ENCODE results near the gene COX6B1.
A peak's percentile ranks its signal among the peaks of the same experiment; 100 is the strongest.
"Not testable (repeated sequence)": the region's sequence is repeated elsewhere in the genome, so short reads cannot be mapped to it uniquely, and the experiment has no call there.

The COX6B1 gene, protein sequence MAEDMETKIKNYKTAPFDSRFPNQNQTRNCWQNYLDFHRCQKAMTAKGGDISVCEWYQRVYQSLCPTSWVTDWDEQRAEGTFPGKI

DNA sequence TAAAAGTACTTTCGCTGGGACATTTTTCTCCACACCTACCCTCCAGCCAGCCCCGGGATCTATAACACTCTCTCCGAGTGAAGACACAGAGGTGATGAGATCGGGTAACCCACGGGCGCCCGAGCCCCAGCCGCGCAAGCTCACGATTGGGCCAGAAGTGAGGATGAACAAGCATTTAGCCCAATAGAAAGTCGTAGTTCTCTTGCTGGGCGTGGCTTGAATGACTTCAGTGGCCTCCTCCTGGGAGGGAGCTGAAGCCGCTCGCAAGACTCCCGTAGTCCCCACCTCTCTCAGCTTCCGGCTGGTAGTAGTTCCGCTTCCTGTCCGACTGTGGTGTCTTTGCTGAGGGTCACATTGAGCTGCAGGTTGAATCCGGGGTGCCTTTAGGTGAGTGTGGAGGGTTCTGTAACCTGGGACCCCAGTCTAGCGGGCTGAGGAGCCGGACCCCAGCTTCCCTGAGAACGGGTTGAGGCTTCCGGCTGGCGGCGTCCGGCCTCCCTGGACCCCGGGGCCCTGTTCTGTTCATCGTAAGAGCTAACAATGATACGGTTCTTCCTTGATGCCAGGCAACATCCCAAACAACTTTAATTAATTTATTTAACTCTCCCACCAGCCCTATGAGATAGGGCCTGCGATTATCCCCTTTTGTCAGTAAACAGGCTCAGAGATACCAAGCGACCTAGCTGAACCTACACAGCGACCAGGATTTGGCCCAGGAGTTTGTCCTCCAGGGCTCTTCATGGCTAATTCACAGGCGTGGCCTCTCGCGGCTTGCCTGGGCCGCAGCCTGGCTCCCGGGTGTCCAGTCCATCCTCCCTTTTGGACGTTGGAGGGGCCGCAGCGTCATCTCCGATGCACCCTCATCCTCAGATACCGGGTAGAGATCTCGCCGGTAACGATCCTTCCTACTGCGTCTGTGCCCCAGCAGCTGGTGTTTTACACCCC, at the start of gene COX6B1:
Gene COX6B1, plus strand, starts transcription at position 307 of the 945 bp plus-strand sequence. CDS start 2,921 bp downstream, outside the sequence.
- DNase-seq (ENCODE audit: low spot score), result peak; percentile 98

DNA sequence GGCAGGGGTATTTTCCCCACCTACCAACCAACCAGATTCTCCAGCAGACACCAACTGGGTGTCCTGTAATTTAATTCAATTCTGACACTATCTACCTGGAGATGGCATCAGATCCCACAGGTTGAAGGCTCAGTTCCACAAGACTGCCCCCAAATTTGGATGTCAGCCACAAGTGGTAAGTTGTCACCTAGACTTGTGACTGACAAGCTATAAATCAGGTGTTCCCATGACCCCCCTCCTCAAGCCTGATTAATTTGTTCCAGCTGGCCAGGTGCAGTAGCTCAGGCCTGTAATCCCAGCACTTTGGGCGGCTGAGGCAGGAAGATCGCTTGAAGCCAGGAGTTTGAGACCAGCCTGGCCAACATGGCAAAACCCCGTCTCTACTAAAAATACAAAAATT, 46.2 kb upstream of the COX6B1 start:
- no peak for DNase-seq (ENCODE audit: low spot score)

DNA sequence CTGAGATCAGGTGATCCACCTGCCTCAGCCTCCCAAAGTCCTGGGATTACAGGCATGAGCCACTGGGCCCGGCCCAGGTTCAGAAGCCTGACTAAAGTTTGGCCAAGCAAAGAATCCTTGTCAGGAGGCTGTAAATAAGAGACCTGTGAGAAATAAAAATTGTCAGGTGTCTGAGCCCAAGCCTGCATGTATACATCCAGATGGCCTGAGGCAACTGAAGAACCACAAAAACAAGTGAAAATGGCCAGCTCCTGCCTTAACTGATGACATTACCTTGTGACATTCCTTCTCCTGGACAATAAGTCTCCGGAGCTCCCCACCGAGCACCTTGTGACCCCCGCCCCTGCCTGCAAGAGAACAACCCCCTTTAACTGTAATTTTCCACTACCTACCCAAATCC, 43.7 kb upstream of the COX6B1 start:
- DNase-seq (ENCODE audit: low spot score), result peak; percentile 6

DNA sequence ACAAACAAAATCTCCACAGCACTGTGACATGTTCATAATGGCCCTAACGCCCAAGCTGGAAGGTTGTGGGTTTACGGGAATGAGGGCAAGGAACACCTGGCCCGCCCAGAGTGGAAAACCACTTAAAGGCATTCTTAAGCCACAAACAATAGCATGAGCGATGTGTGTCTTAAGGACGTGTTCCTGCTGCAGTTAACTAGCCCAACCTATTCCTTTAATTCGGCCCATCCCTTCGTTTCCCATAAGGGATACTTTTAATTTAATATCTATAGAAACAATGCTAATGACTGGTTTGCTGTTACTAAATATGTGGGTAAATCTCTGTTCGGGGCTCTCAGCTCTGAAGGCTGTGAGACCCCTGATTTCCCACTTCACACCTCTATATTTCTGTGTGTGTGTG, 41.0 kb upstream of the COX6B1 start:
- not testable (repeated sequence) for DNase-seq (ENCODE audit: low spot score)

DNA sequence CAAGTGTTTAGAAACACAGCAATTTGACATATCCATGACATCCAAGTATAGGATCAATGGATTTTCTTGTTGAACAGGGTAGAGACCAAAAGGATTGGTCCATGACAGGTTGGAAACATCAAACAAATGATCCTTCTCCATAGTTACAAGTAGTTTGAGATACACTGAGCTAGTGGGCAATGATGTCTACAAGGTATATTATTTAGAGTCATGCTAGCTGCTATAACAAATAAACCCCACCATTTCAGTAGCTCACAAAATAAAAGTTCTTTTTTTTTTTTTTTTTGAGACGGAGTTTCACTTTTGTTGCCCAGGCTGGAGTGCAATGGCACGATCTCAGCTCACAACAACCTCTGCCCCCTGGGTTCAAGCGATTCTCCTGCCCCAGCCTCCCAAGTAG, 40.5 kb upstream of the COX6B1 start:
- no peak for DNase-seq (ENCODE audit: low spot score)

DNA sequence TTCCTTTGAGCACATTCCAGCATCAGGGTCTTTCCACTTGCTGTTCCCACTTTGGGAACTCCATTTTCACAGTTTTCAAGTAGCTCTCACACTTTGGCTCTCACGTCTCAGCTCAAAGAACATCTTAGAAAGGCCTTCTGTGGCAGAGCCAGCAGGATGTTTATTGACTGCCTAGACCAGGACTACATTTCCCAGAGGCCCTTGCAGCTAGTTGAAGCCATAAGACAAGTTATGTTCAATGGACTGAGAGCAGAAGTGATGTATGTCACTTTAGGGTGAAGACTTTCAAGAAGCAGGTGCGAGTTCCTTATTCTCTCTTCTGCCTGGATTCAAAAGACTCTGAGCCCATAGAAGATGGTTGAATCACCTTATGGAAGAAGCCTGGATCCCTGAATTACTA, 39.9 kb upstream of the COX6B1 start:
- no peak for DNase-seq (ENCODE audit: low spot score)

DNA sequence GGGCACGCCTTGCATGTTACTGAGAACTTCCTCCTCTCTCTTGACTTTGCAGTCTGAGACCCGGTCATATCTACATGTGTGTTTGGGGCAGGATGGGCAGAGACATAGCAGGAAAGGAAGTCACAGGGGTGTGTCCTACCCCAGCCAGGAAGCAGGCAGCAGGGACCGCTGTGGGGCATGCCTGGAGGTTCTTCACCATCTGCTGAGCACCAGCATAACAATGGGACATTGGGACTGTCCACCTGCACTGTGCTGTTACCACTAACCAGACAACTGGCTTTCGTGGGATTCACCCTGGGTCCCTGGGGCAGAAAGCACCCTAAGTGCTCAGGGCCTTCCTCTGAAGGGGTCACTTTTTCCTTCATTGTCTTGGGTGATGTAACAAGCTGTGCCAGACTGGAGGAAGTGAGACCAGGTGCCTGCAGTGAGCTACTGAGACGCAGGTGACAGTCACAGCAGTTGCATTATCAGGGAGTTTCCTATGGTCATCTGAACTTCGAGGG, 38.2 kb upstream of the COX6B1 start:
- DNase-seq (ENCODE audit: low spot score), result no peak

DNA sequence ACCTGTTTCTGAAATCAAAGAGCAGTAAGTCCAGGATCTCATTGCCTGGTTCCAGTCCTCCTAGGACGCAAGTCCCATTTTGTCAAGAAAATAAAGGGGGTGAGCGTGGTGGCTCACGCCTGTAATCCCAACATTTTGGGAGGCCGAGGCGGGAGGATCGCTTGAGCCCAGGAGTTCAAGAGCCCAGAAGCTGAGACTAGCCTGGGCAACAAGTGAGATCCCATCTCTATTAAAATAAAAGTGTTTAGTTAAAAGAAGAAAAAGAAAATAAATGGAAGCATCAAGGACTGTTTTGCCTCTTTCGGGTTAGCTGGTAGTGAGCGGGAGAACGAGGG, 35.9 kb upstream of the COX6B1 start:
- no peak for DNase-seq (ENCODE audit: low spot score)

DNA sequence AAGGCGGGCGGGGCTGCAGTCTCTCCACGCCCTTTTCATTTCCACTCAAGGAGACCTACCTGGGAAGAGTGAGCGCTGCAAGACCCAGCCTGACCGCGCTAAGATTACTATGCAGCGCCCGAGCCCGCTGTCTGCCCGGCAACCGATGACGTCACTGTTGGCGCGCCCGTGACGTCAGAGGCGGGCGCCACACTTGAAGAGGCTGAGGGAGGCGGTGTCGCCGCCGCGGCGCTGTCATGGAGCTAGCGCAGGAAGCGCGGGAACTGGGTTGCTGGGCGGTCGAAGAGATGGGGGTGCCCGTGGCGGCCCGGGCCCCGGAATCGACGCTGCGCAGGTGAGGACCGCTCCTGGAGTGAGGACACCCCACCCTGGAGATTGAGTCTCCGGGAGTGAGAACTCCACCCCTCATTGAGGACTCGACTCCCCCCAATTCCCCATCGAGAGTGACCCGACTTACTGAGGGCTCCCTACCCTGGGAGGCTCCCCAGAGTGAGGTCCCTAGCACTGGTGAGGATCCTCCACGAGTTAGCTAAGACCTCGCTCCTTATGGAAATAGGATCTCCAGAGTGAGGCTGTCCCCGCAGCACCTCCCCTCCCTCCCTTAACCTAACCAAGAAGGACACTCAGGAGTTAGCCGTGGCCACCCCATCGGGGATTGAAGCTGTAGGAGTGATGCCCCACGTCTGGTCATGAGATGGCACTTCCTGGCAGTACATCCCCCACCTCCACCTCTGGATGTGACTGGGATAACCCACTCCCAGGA, 35.4 kb upstream of the COX6B1 start, which contains the start of gene HAUS5:
Gene HAUS5, plus strand, starts transcription at position 177 of the 763 bp plus-strand sequence. Its CDS starts 60 bp downstream, at position 237.
- peak; percentile 95 for DNase-seq (ENCODE audit: low spot score)

DNA sequence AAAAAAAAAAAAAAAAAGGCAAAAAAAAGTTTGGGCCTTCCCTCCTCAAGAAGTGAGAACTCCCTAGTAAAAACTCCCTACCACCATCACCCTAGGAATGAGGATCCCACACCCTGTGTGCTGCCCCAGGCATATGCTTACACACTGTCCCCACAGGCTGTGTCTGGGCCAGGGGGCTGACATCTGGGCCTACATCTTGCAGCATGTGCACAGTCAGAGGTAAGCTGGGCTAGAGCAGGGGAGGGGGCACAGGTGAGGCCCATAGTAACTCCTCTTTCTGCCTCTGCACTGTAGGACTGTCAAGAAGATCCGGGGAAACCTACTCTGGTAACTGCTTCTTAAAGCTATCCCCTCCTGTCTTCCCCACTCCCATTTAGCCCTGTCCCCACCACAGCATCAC, 34.5 kb upstream of the COX6B1 start:
- no peak for DNase-seq (ENCODE audit: low spot score)

DNA sequence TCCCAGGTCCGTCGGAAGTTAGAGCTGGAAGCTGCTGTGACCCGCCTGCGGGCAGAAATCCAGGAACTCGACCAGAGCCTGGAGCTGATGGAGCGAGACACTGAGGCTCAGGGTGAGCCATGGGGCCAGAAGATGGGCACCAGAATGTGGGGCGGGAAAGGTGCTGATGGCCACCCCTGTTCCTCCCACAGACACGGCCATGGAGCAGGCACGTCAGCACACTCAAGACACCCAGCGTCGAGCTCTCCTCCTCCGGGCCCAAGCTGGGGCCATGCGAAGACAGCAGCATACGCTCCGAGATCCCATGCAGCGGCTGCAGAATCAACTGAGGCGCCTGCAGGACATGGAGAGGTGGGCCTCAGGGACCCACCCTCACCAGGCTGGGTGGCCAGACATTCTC, 33.1 kb upstream of the COX6B1 start:
- no peak for DNase-seq (ENCODE audit: low spot score)

DNA sequence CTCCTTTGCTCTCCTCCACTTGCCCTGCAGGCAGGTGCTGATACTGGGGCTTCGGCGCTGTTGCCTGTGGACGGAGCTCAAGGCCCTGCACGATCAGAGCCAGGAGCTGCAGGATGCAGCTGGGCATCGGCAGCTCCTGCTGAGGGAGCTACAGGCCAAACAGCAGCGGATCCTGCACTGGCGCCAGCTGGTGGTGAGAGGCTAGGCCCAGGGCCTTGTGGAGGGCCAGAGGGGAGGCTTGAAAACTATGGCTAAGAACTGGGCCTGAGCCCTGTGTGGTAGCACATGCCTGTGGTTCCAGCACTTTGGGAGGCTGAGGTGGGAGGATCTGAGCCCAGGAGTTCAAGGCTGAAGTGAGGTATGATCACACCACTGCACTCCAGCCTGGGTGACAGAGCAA, 29.3 kb upstream of the COX6B1 start:
- DNase-seq (ENCODE audit: low spot score), result no peak

DNA sequence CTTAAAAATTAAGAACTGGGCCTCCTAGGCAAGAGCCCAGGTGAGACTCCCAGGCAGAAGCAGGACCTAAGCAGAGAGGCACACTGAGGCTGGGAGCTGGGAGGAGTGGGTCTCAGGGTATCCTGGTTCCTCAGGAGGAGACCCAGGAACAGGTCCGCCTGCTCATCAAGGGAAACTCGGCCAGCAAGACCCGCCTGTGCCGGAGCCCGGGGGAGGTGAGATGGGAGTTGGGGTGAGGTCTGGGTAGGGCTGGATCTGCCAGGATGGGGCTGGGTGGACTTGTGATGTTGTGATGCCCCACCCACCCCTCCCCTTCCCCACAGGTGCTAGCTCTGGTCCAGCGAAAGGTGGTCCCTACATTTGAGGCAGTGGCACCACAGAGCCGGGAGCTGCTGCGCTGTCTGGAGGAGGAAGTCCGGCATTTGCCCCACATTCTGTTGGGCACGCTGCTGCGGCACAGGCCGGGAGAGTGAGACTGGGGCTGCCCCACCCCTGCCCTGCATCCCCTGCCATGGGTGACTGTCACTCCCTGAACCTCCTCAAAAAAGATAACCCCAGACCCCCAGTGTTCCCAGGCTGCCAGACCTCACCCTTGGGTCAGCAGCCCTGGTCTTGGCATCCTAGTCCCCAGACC, 28.7 kb upstream of the COX6B1 start:
- no peak for DNase-seq (ENCODE audit: low spot score)

DNA sequence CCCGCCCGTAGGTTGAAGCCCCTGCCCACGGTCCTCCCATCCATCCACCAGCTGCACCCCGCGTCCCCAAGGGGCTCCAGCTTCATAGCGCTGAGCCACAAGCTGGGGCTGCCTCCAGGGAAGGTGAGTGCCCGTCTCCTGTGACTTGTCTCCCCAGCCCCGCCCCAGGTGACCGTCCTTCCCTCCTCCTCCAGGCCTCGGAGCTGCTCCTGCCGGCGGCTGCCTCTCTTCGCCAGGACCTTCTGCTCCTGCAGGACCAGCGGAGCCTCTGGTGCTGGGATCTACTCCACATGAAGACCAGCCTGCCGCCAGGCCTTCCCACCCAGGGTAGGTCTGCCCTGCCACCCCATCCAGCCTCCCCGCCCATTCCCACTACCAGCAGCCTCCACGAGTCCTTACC, 28.1 kb upstream of the COX6B1 start:
- no peak for DNase-seq (ENCODE audit: low spot score)

DNA sequence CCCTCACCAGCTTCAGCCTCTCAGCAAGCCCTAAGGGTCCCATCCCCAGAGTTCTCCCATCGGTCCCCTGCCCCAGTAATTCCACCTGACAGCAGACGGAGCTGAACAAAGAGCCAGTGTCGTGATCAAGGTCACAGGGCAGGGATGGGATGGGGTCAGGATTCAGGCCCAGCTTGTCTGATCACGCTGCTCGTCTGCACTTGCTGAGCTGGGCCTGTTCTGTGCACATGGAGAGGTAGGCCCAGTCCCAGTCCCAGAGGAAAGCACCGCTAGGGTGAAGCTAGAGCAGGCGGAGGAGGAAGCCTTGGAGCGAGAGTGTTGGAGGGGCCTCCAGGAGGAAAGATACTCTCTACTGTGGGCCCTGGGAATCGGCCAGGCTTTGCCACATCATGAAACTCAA, 26.4 kb upstream of the COX6B1 start:
- no peak for DNase-seq (ENCODE audit: low spot score)

DNA sequence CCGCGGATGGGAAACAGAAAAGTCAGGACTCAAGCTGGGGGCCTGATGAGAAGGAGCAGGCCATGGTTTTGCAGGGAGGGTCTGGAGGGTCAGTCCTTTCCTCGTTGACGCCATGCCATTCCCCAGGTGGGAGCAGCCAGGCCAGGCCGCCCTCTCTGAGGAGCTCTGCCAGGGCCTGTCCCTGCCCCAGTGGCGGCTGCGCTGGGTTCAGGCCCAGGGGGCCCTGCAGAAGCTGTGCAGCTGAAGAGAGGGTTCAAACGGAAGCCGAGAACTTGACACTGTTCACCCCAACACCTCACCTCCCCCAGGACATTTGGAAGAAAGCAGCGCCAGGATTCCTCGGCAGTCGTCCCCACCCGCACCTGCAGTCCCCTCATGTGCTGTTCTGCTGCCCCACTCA, 25.4 kb upstream of the COX6B1 start:
- DNase-seq (ENCODE audit: low spot score), result no peak

DNA sequence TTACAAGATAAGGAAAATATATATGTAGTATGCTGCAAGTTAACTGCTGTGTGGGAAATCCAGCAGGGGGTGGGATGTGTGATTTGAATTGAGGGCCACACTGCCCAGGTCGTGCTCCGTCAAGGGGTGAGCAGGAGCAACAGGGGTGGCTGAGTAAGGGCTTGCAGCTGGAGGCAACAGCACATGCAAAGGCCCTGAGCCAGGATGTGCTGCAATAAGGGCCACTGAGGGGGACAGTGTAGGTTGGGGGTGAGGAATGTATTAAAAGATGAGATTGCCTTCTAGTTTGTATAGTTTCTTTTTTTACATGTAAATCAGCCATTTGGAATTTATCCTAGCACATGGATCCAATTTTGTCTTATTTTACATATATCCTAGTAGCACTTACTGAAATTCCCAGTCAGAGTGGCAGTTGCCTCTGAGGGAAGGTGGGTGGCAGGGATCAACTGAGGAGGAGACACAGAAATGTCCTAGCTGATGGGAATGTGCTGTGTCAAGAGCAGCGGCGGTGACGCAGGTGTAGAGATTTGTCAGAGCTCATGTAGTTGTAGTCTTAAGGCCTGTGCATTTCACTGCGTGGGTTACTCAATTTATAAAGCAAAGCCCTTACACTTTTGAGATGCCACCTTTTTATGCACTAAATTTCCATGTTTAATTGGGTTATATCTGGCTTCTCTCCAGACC, 24.7 kb upstream of the COX6B1 start:
- DNase-seq (ENCODE audit: low spot score), result no peak

DNA sequence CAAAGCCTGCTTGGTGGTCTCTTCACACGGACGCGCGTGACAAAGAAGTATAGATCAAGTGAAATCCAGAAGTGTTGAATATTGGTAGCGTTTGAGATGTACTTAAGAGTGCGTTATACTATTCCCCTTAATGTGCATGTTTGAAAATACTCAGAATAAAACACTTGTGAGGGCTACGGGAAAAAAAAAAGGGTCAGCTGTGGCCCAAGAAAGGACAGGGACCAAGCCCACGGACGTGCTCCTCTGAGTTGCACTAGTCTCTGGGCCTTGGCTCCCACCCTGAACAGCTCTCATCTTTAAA, 19.9 kb upstream of the COX6B1 start:
- no peak for DNase-seq (ENCODE audit: low spot score)

DNA sequence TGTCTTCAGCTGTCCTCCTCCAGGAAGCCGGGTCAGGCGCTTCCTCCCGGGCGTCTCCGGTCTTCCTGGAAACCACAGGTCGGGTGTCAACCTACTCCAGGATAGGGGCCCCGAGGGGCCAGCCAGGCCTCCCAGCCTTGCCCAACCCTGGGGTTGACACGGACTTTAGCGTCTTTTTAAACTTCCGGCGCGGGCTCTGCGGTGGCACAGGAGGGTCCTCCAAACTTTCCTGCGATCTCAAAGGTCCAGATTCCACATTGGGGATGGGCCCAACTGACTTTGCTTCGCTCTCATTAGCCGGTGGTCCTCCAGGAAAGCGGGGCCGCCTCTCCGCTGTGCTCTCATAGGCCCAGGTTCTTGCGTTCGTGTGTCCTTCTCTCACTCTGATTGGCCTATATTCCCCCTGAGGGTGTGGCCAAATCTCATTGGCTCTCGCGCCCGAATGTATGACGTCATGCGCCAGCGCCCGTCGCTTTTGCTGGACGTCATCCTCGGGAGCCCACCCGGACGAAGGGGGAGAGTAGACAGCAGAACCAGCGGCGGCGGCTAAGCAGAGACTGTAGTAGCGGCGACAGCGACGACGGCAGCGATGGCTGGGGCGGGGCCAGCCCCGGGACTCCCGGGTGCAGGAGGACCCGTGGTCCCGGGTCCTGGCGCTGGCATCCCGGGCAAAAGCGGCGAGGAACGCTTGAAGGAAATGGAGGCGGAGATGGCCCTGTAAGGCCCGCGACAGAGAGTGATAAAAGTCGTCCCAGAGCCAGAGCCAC, 19.4 kb upstream of the COX6B1 start, which contains the start of gene RBM42:
Gene RBM42, plus strand, starts transcription at position 472 of the 767 bp plus-strand sequence. Its CDS starts 118 bp downstream, at position 590.
- DNase-seq (ENCODE audit: low spot score), result peak; percentile 98

DNA sequence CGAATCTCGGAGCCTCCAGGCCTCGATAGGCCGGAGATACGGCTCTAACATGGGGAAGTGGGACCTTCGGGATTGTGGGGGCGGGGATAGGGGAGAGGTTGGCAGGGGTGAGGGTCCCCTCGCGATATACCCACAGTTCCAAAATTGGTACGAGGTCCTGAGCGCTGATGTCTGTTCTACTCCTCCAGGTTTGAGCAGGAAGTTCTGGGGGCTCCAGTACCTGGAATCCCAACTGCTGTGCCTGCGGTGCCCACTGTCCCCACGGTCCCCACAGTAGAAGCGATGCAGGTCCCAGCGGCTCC, 18.8 kb upstream of the COX6B1 start:
- DNase-seq (ENCODE audit: low spot score), result no peak
